K562 (cell line): Measurements from ENCODE around the gene POLR2L.

Source experiments
- CSDE1 ChIP-seq, 2 experiments: fragments of 450-650 bp; IDR thresholded peaks; 2 replicates each; pipeline ENCODE4 v1.6.1; 2016; ENCODE audit warnings: mild to moderate bottlenecking in 1 of 2
- ESRRA ChIP-seq: fragments of 450-650 bp; IDR thresholded peaks from 2 replicates; pipeline ENCODE4 v1.6.1; 2014; ENCODE audit warnings: low read depth, mild to moderate bottlenecking, moderate library complexity, borderline replicate concordance
- POLR2AphosphoS5 ChIP-seq: IDR thresholded peaks from 2 replicates; pipeline ENCODE4 v1.6.1; 2011; ENCODE audit warnings: mild to moderate bottlenecking, low read depth, low read length, moderate library complexity; ENCODE audit not compliant: control insufficient read depth, insufficient read depth
- RNF2 ChIP-seq: sonication (generic); IDR thresholded peaks from 2 replicates; pipeline ENCODE4 v1.6.1; 2016
- TBP ChIP-seq: optimal IDR thresholded peaks from 2 replicates; pipeline ENCODE3; 2011; ENCODE audit warnings: low read depth, low read length, improper control_type of control experiment
- XRCC5 ChIP-seq: fragments of 200-400 bp; formaldehyde crosslinking; IDR thresholded peaks from 2 replicates; pipeline ENCODE4 v1.6.1; 2017; ENCODE audit warnings: low read depth, mild to moderate bottlenecking, low read length
- ZBTB8A ChIP-seq: fragments of 450-650 bp; IDR thresholded peaks from 2 replicates; pipeline ENCODE4 v1.6.1; 2018; ENCODE audit warnings: mild to moderate bottlenecking, moderate library complexity; ENCODE audit not compliant: partially characterized antibody
- TF ChIP-seq, protein P1 (sequence below), 3 experiments: IDR thresholded peaks in 2 of 3; conservative IDR thresholded peaks in 1 of 3; 2 replicates each; pipeline ENCODE4 v1.5.1; 2011 to 2012; ENCODE audit warnings: low read length in 3 of 3, mild to moderate bottlenecking in 3 of 3, control low read depth in 2 of 3, improper control_type of control experiment in 1 of 3, inconsistent platforms in 1 of 3, low read depth in 1 of 3, mixed read lengths in 1 of 3, moderate library complexity in 1 of 3; ENCODE audit not compliant: insufficient read depth in 2 of 3
- TF ChIP-seq, protein P2 (sequence below), 2 experiments: fragments of 450-650 bp in 1 of 2; sonication (generic) in 1 of 2; formaldehyde crosslinking in 1 of 2; IDR thresholded peaks in 1 of 2; conservative IDR thresholded peaks in 1 of 2; 2 replicates each; pipeline versions ENCODE4 v1.6.1 to v1.8.1; 2016 to 2023; ENCODE audit warnings: mild to moderate bottlenecking in 2 of 2, moderate library complexity in 2 of 2, inconsistent platforms in 1 of 2, missing genetic modification reagents in 1 of 2
- TF ChIP-seq, protein P3 (sequence below): fragments of 250-450 bp; sonication (Bioruptor Pico); IDR thresholded peaks from 2 replicates; pipeline ENCODE4 v1.8.0; 2022; ENCODE audit warnings: moderate library complexity, mild to moderate bottlenecking, inconsistent platforms

DNA sequence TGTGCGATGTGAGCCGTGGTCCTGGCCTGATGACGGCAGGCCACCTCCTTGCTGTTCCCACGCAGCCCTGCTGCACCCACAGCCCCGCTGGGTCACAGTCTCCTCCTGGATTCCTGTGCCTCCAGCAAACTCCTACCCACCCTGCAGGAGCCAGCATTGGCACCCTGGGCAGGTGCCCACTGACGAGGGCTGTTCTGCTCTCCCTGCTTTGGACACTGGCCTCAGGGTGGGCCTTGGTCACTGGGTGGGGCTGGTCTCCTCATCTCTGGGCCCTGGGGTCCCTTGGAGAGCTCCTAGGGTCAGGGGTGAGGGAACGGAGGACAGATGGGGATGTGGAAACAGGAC lies 13.0 kb upstream of the POLR2L start:
- TF ChIP-seq, protein P1, sequence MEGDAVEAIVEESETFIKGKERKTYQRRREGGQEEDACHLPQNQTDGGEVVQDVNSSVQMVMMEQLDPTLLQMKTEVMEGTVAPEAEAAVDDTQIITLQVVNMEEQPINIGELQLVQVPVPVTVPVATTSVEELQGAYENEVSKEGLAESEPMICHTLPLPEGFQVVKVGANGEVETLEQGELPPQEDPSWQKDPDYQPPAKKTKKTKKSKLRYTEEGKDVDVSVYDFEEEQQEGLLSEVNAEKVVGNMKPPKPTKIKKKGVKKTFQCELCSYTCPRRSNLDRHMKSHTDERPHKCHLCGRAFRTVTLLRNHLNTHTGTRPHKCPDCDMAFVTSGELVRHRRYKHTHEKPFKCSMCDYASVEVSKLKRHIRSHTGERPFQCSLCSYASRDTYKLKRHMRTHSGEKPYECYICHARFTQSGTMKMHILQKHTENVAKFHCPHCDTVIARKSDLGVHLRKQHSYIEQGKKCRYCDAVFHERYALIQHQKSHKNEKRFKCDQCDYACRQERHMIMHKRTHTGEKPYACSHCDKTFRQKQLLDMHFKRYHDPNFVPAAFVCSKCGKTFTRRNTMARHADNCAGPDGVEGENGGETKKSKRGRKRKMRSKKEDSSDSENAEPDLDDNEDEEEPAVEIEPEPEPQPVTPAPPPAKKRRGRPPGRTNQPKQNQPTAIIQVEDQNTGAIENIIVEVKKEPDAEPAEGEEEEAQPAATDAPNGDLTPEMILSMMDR (IDR thresholded peaks at IDR 0.05 in 2 of 3, conservative IDR thresholded peaks at IDR 0.05 in 1 of 3; ENCODE audit: insufficient read depth in 2 of 3, low read depth in 1 of 3, low read length in 3 of 3): no peak
- TF ChIP-seq CSDE1 (IDR thresholded peaks at IDR 0.05): no peak
- no peak for TF ChIP-seq POLR2AphosphoS5
- TF ChIP-seq TBP: no peak
- TF ChIP-seq XRCC5: no peak
- TF ChIP-seq, protein P2, sequence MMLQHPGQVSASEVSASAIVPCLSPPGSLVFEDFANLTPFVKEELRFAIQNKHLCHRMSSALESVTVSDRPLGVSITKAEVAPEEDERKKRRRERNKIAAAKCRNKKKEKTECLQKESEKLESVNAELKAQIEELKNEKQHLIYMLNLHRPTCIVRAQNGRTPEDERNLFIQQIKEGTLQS (IDR thresholded peaks at IDR 0.05): no peak
- TF ChIP-seq, protein P2 (CRISPR knock-in tag; conservative IDR thresholded peaks at IDR 0.05): no peak
- TF ChIP-seq ESRRA: no peak
- TF ChIP-seq, protein P3, sequence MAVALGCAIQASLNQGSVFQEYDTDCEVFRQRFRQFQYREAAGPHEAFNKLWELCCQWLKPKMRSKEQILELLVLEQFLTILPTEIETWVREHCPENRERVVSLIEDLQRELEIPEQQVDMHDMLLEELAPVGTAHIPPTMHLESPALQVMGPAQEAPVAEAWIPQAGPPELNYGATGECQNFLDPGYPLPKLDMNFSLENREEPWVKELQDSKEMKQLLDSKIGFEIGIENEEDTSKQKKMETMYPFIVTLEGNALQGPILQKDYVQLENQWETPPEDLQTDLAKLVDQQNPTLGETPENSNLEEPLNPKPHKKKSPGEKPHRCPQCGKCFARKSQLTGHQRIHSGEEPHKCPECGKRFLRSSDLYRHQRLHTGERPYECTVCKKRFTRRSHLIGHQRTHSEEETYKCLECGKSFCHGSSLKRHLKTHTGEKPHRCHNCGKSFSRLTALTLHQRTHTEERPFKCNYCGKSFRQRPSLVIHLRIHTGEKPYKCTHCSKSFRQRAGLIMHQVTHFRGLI: no peak
- no peak for TF ChIP-seq ZBTB8A
- TF ChIP-seq RNF2: no peak
